ENCODE data around the gene MAGI1. TPM values are rescaled to one million over a fixed set of nuclear protein-coding genes. Genes with fewer than 3 reads are reported as not detected.
A peak's percentile ranks its signal among the peaks of the same experiment; 100 is the strongest.

Gene MAGI1
- total RNA-seq, 2 donors from 2014 or later = 37.5 to 51.6 TPM

- intact Hi-C loops (cut with DNase I) = loop anchor here (10.0 kb wide), 1 partner anchor 231 kb away; no protein-coding TSS in a partner anchor
- Histone ChIP-seq H3K27me3 (replicated peaks; ENCODE audit: insufficient read depth) (no peaks in the 10 kb centered on the region), H3K9me3 (no peaks in the 10 kb centered on the region), H3K27ac (no peak overlapping the region), H3K4me3 (no peak overlapping the region), H3K4me1 (replicated peaks) (no peaks in the 10 kb centered on the region), H3K36me3 (no peaks in the 10 kb centered on the region)
- 90% methylated on average over 4 of the region's 4 CpGs for WGBS
- DNase-seq (ENCODE audit: low spot score) = no peak
- no peak for TF ChIP-seq POLR2A (IDR thresholded peaks at IDR 0.05)
- no peak for TF ChIP-seq CTCF (IDR thresholded peaks at IDR 0.05)
- no peak for TF ChIP-seq POLR2AphosphoS5 (IDR thresholded peaks at IDR 0.05)
Measured at GRCh38 chr3:65443739-65444446, 594.8 kb downstream of the MAGI1 start.

DNA sequence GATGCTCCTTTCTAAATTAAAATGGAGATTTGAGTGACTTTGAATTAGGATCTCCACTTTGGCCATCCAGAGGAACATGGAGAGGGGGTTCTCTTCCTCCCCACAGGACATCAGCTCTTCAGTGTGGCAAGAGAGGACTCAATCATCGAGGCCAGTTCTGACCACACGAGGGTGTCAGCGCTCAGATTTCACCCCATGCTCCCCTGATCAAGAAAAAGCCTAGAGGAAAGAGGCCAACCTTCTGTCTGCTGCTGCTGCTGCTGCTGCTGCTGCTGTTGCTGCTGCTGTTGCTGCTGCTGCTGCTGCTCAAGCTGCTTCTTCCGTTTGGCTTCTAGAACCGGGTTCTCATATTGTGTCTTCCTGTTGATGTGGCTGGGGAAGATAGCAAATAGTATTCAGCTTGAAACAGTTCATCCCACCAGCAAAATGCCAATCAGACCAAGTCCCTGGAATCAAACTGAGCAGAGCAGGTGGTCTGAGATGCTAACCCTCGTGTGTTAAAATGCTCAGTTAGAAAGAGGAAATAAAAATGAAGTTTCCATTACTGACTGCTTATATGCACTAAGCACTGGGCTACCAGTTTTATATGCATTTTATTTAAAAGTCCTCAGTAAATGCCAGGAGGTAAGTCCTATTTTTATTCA lies 599.0 kb downstream of the MAGI1 start:
- H3K27ac ChIP-seq = no peak overlapping the region
- H3K27me3 ChIP-seq (replicated peaks; ENCODE audit: insufficient read depth) = no peaks in the 10 kb centered on the region
- intact Hi-C loops (cut with DNase I) = loop anchor here (10.0 kb wide), 2 partner anchors 235 to 295 kb away; no protein-coding TSS in a partner anchor
- 18% methylated on average over 6 of the region's 6 CpGs for WGBS
- H3K9me3 ChIP-seq = no peaks in the 10 kb centered on the region
- H3K4me3 ChIP-seq = no peak overlapping the region
- TF ChIP-seq POLR2A (IDR thresholded peaks at IDR 0.05) (no peak), POLR2AphosphoS5 (IDR thresholded peaks at IDR 0.05) (no peak), CTCF (IDR thresholded peaks at IDR 0.05) (peak in 3 of 4 experiments; percentile 37 to 62 (median 59))
- DNase-seq (ENCODE audit: low spot score) = peak; percentile 42
- no peaks in the 10 kb centered on the region for H3K4me1 ChIP-seq (replicated peaks)
- no peaks in the 10 kb centered on the region for H3K36me3 ChIP-seq

DNA sequence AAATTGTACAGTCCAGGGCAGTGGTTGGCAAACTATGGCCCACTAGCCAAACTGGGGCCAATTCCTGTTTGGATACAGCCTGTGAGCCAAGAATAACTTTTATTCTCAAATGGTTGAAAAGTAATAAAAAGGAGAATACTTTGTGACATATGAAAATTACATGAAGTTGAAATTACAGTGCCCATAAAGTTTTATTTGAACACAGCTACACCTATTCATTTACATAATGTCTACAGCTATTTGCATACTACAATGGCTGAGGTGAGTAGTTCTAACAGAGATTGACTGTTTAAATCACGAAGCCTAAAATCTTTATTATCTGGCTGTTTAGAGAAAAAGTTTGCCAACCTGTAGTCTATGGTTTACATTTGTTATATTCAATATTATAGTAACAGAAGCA lies 600.1 kb downstream of the MAGI1 start:
- TF ChIP-seq POLR2AphosphoS5 (IDR thresholded peaks at IDR 0.05) (no peak), POLR2A (IDR thresholded peaks at IDR 0.05) (no peak), CTCF (IDR thresholded peaks at IDR 0.05) (no peak)
- Histone ChIP-seq H3K4me1 (replicated peaks) (no peaks in the 10 kb centered on the region), H3K27ac (no peak overlapping the region), H3K4me3 (no peak overlapping the region), H3K9me3 (no peaks in the 10 kb centered on the region), H3K36me3 (no peaks in the 10 kb centered on the region), H3K27me3 (replicated peaks; ENCODE audit: insufficient read depth) (no peaks in the 10 kb centered on the region)
- DNase-seq (ENCODE audit: low spot score) = no peak
- WGBS = 87% methylated on average over 1 of the region's 1 CpG
- intact Hi-C loops (cut with DNase I) = loop anchor here (10.0 kb wide), 1 partner anchor 296 kb away; no protein-coding TSS in a partner anchor

GRCh38 chr3:65438096-65438495 lies 600.6 kb downstream of the MAGI1 start:
- TF ChIP-seq CTCF (IDR thresholded peaks at IDR 0.05) (no peak), POLR2A (IDR thresholded peaks at IDR 0.05) (no peak), POLR2AphosphoS5 (IDR thresholded peaks at IDR 0.05) (no peak)
- Histone ChIP-seq H3K9me3 (no peaks in the 10 kb centered on the region), H3K4me3 (no peak overlapping the region), H3K36me3 (no peaks in the 10 kb centered on the region), H3K27ac (no peak overlapping the region), H3K27me3 (replicated peaks; ENCODE audit: insufficient read depth) (no peaks in the 10 kb centered on the region), H3K4me1 (replicated peaks) (no peaks in the 10 kb centered on the region)
- intact Hi-C loops (cut with DNase I) = loop anchor here (10.0 kb wide), 1 partner anchor 297 kb away; no protein-coding TSS in a partner anchor
- no peak for DNase-seq (ENCODE audit: low spot score)
- WGBS = 94% methylated on average over 3 of the region's 3 CpGs

All from prostate gland (tissue), 2 donors.